ENCODE results near the gene MEX3C.

Gene MEX3C

GRCh38 chr18:51190000-51190399 is 7.5 kb downstream of the MEX3C start:
- Histone ChIP-seq H3K14ac (ENCODE audit: low read length) (no peak overlapping the region), H3K4me3 (ENCODE audit: low read depth, low read length) (no peak overlapping the region), H2BK120ac (ENCODE audit: insufficient read depth, low read length, poor library complexity) (no peak overlapping the region)

GRCh38 chr18:51188024-51188701 is 9.3 kb downstream of the MEX3C start:
- no peak for DNase-seq

More at GRCh38 chr18:51190000-51190399, 7.5 kb downstream of the MEX3C start:
- Histone ChIP-seq H2BK12ac (ENCODE audit: low read length) (no peak overlapping the region), H2AFZ (ENCODE audit: insufficient read depth, low read length, poor library complexity) (no peak overlapping the region), H3K27me3 (ENCODE audit: insufficient read depth, low read length) (no peaks in the 10 kb centered on the region), H4K12ac (ENCODE audit: low read depth, low read length) (no peak overlapping the region), H3K27ac (ENCODE audit: low read depth, low read length) (no peak overlapping the region), H3K4me2 (ENCODE audit: low read length) (no peak overlapping the region), H3K9ac (ENCODE audit: low read length) (no peak overlapping the region), H3K36me3 (ENCODE audit: control insufficient read depth in 1 of 2, insufficient read depth in 2 of 2, low read length in 2 of 2) (peaks cover 3% of the 10 kb centered on the region in 2 experiments), H3K79me2 (ENCODE audit: control insufficient read depth, insufficient read depth, low read length, poor library complexity) (peaks cover 14% of the 10 kb centered on the region), H2BK5ac (ENCODE audit: low read depth, low read length, poor library complexity) (no peak overlapping the region), H4K91ac (ENCODE audit: low read depth, low read length) (no peak overlapping the region), H3K4ac (ENCODE audit: low read depth, low read length) (peak overlapping the region; percentile 97), H3K4me1 (ENCODE audit: control insufficient read depth in 1 of 2, insufficient read depth in 2 of 2, low read length in 2 of 2) (peaks cover 0 to 6% of the 10 kb centered on the region in 2 experiments), H3K9me3 (ENCODE audit: insufficient read depth, low read depth, low read length) (no peaks in the 10 kb centered on the region), H2AK5ac (ENCODE audit: low read length) (no peak overlapping the region), H4K8ac (ENCODE audit: low read depth, low read length) (no peak overlapping the region), H3K18ac (ENCODE audit: low read length) (no peak overlapping the region), H3K79me1 (ENCODE audit: low read length) (no peaks in the 10 kb centered on the region), H3K23ac (ENCODE audit: low read length) (no peak overlapping the region)
- DNase-seq = no peak

GRCh38 chr18:51185075-51185474 is 12.4 kb downstream of the MEX3C start:
- Histone ChIP-seq H3K23ac (ENCODE audit: low read length) (no peak overlapping the region), H3K14ac (ENCODE audit: low read length) (no peak overlapping the region), H2BK5ac (ENCODE audit: low read depth, low read length, poor library complexity) (no peak overlapping the region), H3K79me2 (ENCODE audit: control insufficient read depth, insufficient read depth, low read length, poor library complexity) (peaks cover 18% of the 10 kb centered on the region), H3K9me3 (ENCODE audit: insufficient read depth, low read depth, low read length) (no peaks in the 10 kb centered on the region), H2AK5ac (ENCODE audit: low read length) (no peak overlapping the region), H3K4ac (ENCODE audit: low read depth, low read length) (peak overlapping the region; percentile 70), H3K18ac (ENCODE audit: low read length) (no peak overlapping the region), H3K79me1 (ENCODE audit: low read length) (no peaks in the 10 kb centered on the region), H4K12ac (ENCODE audit: low read depth, low read length) (no peak overlapping the region), H2BK12ac (ENCODE audit: low read length) (no peak overlapping the region), H4K91ac (ENCODE audit: low read depth, low read length) (no peak overlapping the region), H2BK120ac (ENCODE audit: insufficient read depth, low read length, poor library complexity) (no peak overlapping the region), H3K9ac (ENCODE audit: low read length) (no peak overlapping the region), H3K4me1 (ENCODE audit: control insufficient read depth in 1 of 2, insufficient read depth in 2 of 2, low read length in 2 of 2) (peaks cover 0 to 6% of the 10 kb centered on the region in 2 experiments), H3K27me3 (ENCODE audit: insufficient read depth, low read length) (no peaks in the 10 kb centered on the region), H3K4me3 (ENCODE audit: low read depth, low read length) (no peak overlapping the region), H3K4me2 (ENCODE audit: low read length) (no peak overlapping the region), H2AFZ (ENCODE audit: insufficient read depth, low read length, poor library complexity) (no peak overlapping the region), H4K8ac (ENCODE audit: low read depth, low read length) (no peak overlapping the region), H3K36me3 (ENCODE audit: control insufficient read depth in 1 of 2, insufficient read depth in 2 of 2, low read length in 2 of 2) (peaks cover 2 to 3% of the 10 kb centered on the region in 2 experiments), H3K27ac (ENCODE audit: low read depth, low read length) (no peak overlapping the region)
- WGBS (ENCODE audit: extremely low coverage, insufficient coverage, insufficient read length) = no CpG with 5 or more reads among the region's 1 CpG
- DNase-seq = peak in 1 of 2 donors; percentile 30

More at GRCh38 chr18:51188024-51188701, 9.3 kb downstream of the MEX3C start:
- peaks cover 18% of the 10 kb centered on the region for H3K79me2 ChIP-seq (ENCODE audit: control insufficient read depth, insufficient read depth, low read length, poor library complexity)
- no peak overlapping the region for H2BK5ac ChIP-seq (ENCODE audit: low read depth, low read length, poor library complexity)
- no peak overlapping the region for H3K4me2 ChIP-seq (ENCODE audit: low read length)
- no peaks in the 10 kb centered on the region for H3K9me3 ChIP-seq (ENCODE audit: insufficient read depth, low read depth, low read length)
- no peak overlapping the region for H4K12ac ChIP-seq (ENCODE audit: low read depth, low read length)
- H3K4me1 ChIP-seq (ENCODE audit: control insufficient read depth in 1 of 2, insufficient read depth in 2 of 2, low read length in 2 of 2) = peaks cover 0 to 6% of the 10 kb centered on the region in 2 experiments
- no peak overlapping the region for H4K8ac ChIP-seq (ENCODE audit: low read depth, low read length)
- no CpG with 5 or more reads among the region's 6 CpGs for WGBS (ENCODE audit: extremely low coverage, insufficient coverage, insufficient read length)
- H3K18ac ChIP-seq (ENCODE audit: low read length) = no peak overlapping the region
- H2BK120ac ChIP-seq (ENCODE audit: insufficient read depth, low read length, poor library complexity) = no peak overlapping the region
- H3K4me3 ChIP-seq (ENCODE audit: low read depth, low read length) = no peak overlapping the region
- no peak overlapping the region for H2BK12ac ChIP-seq (ENCODE audit: low read length)
- no peak overlapping the region for H4K91ac ChIP-seq (ENCODE audit: low read depth, low read length)
- no peak overlapping the region for H2AFZ ChIP-seq (ENCODE audit: insufficient read depth, low read length, poor library complexity)
- H3K4ac ChIP-seq (ENCODE audit: low read depth, low read length) = peak overlapping the region; percentile 86
- H3K9ac ChIP-seq (ENCODE audit: low read length) = no peak overlapping the region
- no peak overlapping the region for H3K14ac ChIP-seq (ENCODE audit: low read length)
- no peak overlapping the region for H3K23ac ChIP-seq (ENCODE audit: low read length)
- H3K36me3 ChIP-seq (ENCODE audit: control insufficient read depth in 1 of 2, insufficient read depth in 2 of 2, low read length in 2 of 2) = peaks cover 3 to 4% of the 10 kb centered on the region in 2 experiments
- H3K27ac ChIP-seq (ENCODE audit: low read depth, low read length) = no peak overlapping the region
- no peaks in the 10 kb centered on the region for H3K27me3 ChIP-seq (ENCODE audit: insufficient read depth, low read length)
- no peak overlapping the region for H2AK5ac ChIP-seq (ENCODE audit: low read length)
- H3K79me1 ChIP-seq (ENCODE audit: low read length) = no peaks in the 10 kb centered on the region

- H4K91ac ChIP-seq (ENCODE audit: low read depth, low read length) = no peak overlapping the region
- peak overlapping the region; percentile 80 for H3K4ac ChIP-seq (ENCODE audit: low read depth, low read length)
- H3K36me3 ChIP-seq (ENCODE audit: control insufficient read depth in 1 of 2, insufficient read depth in 2 of 2, low read length in 2 of 2) = peaks cover 2 to 3% of the 10 kb centered on the region in 2 experiments
- H3K27me3 ChIP-seq (ENCODE audit: insufficient read depth, low read length) = no peaks in the 10 kb centered on the region
- H3K18ac ChIP-seq (ENCODE audit: low read length) = no peak overlapping the region
- H4K12ac ChIP-seq (ENCODE audit: low read depth, low read length) = no peak overlapping the region
- no peak overlapping the region for H3K4me2 ChIP-seq (ENCODE audit: low read length)
- no peak overlapping the region for H3K14ac ChIP-seq (ENCODE audit: low read length)
- H3K4me3 ChIP-seq (ENCODE audit: low read depth, low read length) = no peak overlapping the region
- H2BK5ac ChIP-seq (ENCODE audit: low read depth, low read length, poor library complexity) = no peak overlapping the region
- H3K9ac ChIP-seq (ENCODE audit: low read length) = no peak overlapping the region
- H2BK120ac ChIP-seq (ENCODE audit: insufficient read depth, low read length, poor library complexity) = no peak overlapping the region
- H2BK12ac ChIP-seq (ENCODE audit: low read length) = no peak overlapping the region
- no peak overlapping the region for H3K27ac ChIP-seq (ENCODE audit: low read depth, low read length)
- H4K8ac ChIP-seq (ENCODE audit: low read depth, low read length) = no peak overlapping the region
- H3K79me1 ChIP-seq (ENCODE audit: low read length) = no peaks in the 10 kb centered on the region
- peaks cover 20% of the 10 kb centered on the region for H3K79me2 ChIP-seq (ENCODE audit: control insufficient read depth, insufficient read depth, low read length, poor library complexity)
- no peak for DNase-seq
- H3K4me1 ChIP-seq (ENCODE audit: control insufficient read depth in 1 of 2, insufficient read depth in 2 of 2, low read length in 2 of 2) = peaks cover 0 to 6% of the 10 kb centered on the region in 2 experiments
- no CpG with 5 or more reads among the region's 1 CpG for WGBS (ENCODE audit: extremely low coverage, insufficient coverage, insufficient read length)
- no peak overlapping the region for H2AK5ac ChIP-seq (ENCODE audit: low read length)
- no peak overlapping the region for H3K23ac ChIP-seq (ENCODE audit: low read length)
- H2AFZ ChIP-seq (ENCODE audit: insufficient read depth, low read length, poor library complexity) = no peak overlapping the region
- H3K9me3 ChIP-seq (ENCODE audit: insufficient read depth, low read depth, low read length) = no peaks in the 10 kb centered on the region
Measured at GRCh38 chr18:51184091-51184457, 13.4 kb downstream of the MEX3C start.
